Occipital lobe (tissue), 2 donors: ENCODE results near the gene FAF1. TPM values are rescaled to one million over a fixed set of nuclear protein-coding genes. Genes with fewer than 3 reads are reported as not detected.
"Not testable (repeated sequence)": the region's sequence is repeated elsewhere in the genome, so short reads cannot be mapped to it uniquely, and the experiment has no call there.

Experiments used
- DNase-seq: peaks from one replicate; lab custom pipeline; 2025; lab: John Stamatoyannopoulos, UW
- total RNA-seq: library from RNA; depleted of rRNA; stranded (reverse); fragments of >200 nt; gene quantifications from one replicate; pipeline ENCODE4 v1.2.3, GENCODE V29; 2014

FAF1 gene
- total RNA-seq, 1 donor from 2014 or later, result 40.4 TPM

GRCh38 chr1:50851466-50851865 is 108.6 kb downstream of the FAF1 start:
- no peak for DNase-seq

DNA sequence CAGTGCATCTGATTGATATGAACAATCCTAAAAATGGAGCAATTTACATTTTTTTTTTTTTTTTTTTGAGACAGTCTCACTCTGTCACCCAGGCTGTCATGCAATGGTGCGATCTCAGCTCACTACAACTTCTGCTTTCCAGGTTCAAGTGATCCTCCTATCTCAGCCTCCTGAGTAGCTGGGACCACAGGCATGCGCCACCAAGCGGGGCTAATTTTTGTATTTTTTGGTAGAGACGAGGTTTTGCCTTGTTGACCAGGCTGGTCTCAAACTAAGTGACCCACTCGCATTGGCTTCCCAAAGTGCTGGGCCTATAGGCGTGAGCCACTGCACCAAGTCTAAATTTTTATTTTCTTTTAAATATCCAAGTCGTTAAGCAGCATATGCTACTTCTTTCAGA is 109.0 kb downstream of the FAF1 start:
- no peak for DNase-seq

DNA sequence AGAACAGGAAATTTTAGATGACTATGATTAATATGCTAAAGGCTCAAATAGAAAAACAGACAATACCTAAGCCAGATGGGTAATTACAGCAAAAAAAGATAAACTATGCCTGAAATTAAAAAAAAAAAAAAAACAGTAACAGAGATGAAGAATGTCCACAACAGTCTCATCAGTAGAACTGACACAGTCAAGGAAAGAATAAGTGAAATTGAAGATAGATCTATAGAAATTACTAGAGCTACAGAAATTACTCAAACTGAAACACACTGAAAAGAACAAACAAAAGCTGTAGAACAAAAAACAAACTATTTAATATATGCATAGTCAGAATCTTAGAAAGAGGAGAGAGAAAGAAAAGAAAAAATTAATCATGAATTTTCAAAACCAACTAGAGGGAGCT is 112.8 kb downstream of the FAF1 start:
- DNase-seq, result no peak

- no peak for DNase-seq
Measured at GRCh38 chr1:50846224-50846839, 113.7 kb downstream of the FAF1 start.

DNA sequence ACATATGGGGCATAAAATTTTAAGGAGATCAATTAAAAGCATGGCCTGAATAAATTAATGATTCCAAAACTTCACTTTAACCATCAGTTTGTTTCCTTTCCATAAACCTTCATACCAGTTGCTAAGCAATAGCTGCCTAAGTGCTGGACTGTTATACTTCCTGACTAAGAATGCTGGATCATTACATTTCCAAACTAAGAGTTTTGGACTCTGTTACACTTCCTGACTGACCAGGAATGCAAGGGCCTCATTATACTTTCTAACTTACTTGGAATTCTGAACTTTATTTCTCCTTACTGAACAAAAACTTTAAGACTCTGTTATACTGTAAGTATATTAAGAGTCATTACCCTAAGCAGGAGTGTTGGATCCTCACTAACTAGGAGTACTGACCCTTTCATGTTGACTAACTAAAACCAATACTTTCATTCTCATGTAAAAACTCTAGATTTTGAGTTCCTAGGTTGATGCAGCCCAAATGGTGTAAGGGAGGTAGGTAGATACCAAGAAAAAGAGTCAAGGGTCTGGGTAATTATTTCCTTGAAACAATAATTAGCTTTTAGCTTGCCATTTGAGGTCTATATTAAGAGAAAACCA is 118.2 kb downstream of the FAF1 start:
- no peak for DNase-seq

DNA sequence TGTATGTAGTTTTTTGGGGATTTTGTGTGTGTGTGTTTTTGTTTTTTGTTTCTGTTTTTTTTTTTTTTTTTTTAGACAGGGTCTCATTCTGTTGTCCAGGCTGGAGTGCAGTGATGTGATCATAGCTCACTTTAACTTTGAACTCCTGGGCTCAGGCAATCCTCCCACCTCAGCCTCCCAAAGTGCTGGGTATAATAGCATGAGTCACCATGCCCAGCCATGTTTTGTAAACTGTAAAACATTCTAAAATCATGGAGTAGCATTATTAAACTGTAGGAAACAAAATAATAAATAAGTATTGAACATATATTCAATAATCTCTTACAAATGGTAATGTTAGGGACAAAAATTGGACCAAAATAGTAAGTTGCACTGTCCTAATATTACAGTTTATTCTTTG is 124.0 kb downstream of the FAF1 start:
- no peak for DNase-seq

- DNase-seq, result no peak
Measured at GRCh38 chr1:50833216-50833615, 126.9 kb downstream of the FAF1 start.

DNA sequence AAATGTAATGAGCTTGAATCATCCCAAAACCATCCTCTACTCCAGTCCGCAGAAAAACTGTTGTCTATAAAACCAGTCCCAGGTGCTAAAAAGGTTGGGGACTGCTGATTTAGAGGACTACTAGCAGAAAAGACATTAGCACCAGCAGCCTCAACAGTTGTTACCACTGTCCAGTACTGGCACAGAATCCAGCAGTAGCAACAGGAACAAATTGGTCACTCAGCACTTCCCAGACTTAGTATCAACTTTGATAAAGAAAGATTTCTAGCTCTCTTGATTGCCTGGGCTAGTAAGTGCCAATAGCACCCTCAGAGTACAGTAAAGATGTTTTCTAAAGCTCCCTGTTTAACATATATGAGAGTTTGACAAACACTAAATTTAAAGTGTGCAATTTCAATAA is 127.9 kb downstream of the FAF1 start:
- no peak for DNase-seq

- no peak for DNase-seq
Measured at GRCh38 chr1:50831300-50832061, 128.6 kb downstream of the FAF1 start.

DNA sequence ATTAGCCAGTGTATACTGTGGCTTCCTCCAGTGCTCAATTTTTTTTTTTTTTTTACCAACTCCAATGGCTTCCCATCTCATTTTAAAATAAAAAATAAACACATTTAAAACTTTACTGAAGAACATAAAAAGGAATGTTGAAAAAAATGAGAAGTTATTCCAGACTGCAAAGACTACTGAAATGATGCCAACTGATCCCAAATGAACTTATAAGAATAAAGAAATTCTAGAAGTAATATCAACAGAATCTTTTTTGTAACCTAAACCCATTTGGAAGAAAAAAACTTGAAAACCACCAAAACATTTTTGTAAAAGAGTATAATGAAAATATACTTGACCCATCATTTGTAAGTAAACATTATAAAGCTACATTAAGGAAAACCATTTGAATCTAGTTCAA is 129.4 kb downstream of the FAF1 start:
- no peak for DNase-seq

DNA sequence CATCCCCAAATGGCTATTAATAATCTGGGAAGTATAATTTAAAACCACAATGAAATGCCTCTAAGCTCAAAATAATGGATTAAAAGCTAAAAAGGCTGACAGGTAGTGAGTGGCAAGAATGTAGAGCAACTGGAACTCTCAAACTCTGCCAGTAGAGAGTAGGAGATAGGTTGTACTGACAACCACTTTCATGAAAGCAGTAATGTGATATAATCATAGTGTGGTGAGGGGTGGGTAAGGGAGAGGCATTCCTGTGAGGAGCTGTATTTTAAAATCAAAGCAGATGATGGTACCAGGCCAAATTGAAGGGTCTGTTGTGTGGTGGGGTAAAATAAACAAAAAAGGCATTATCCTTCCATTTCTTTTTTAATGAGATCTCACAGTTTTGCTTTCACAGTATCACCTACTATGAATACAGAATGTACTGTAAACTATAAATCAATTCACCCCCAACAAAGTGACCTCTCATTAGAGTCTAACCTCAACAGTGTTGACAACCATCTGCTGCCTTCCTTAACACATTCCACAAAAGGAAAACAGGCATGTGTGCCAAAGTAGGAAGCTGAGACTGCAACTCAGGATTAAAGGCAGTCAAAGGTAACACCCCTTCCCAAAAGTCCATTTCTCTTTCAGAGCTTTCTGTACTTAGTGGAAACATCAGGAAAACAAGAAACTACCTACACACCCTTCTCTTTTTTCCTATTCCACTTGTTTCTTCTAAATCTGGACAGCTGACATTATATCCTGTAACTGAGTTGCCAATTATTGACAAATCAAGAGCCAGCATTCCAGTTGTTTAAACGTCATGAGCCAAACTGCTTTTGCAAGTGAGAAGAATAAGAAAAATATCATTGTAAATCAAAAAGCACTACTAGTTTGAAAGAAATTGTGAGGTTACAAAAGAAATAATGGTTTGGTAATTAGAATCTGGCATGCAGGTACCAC is 130.8 kb downstream of the FAF1 start:
- DNase-seq, result no peak

DNA sequence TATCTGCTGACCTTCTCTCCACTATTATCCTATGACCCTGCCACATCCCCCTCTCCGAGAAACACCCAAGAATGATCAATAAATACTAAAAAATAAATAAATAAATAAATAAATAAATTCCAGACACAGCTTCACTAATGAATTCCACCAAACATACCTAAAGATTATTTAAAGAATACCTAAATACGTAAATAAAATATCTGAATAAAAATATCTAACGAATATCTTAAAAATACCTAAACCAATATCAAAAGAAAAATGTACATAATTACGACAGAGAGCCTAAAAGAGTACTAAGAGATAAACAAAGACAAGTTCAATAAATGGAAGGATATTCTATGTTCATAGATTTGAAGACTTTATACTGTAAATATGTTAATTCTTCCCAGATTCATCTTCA is 132.5 kb downstream of the FAF1 start:
- DNase-seq, result no peak

GRCh38 chr1:50826792-50827191 is 133.3 kb downstream of the FAF1 start:
- DNase-seq, result not testable (repeated sequence)

GRCh38 chr1:50822035-50822776 is 137.9 kb downstream of the FAF1 start:
- DNase-seq, result no peak

DNA sequence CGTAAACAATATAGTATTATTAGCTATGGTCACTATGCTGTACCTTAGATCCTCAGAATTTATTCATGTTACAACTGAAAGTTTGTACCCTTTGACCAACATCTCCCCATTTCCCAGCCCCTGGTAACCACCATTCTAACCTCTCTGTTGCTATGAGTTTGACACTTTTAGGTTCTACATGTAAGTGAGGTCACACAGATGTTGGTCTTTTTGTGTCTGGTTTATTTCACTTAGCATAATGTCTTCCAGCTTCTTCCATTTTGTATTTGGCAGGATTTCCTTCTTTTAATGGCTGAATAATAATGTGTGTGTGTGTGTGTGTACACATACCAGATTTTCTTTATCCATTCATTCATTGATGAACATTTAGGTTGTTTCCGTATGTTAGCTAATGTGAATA is 139.5 kb downstream of the FAF1 start:
- no peak for DNase-seq

DNA sequence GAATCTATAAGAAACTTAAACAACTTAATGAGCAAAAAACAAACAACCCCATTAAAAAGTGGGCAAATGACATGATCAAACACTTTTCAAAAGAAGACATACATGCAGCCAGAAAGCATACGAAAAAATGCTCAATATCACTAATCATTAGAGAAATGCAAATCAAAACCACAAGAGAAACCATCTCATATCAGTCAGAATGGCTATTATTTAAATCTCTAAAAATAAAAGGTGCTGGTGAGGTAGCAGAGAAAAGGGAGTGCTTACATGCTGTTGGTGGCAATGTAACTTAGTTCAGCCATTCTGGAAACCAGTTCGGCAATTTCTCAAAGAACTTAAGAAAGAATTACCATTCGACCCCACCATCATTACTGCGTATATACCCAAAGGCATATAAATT is 147.7 kb downstream of the FAF1 start:
- DNase-seq, result no peak

GRCh38 chr1:50808296-50808695 is 151.8 kb downstream of the FAF1 start:
- no peak for DNase-seq

- no peak for DNase-seq
Measured at GRCh38 chr1:50796272-50796671, 163.8 kb downstream of the FAF1 start.

- DNase-seq, result no peak
Measured at GRCh38 chr1:50793521-50793920, 166.5 kb downstream of the FAF1 start.

DNA sequence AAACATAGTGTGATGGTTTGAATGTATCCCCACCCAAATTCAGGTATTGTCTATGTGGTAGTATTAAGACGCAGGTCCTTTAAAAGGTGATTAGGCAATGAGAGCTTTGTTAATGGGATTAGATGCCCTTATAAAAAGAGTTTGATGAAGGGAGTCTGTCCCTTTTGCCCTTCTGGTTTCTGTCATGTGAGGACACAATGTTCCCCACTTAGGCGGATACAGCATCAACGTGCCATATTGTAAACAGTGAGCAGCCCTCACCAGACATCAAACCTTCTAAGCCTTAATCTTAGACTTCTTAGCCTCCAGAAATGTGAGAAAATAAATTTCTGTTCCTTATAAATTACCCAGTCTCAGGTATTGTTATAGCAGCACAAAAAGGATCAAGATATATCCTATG is 172.8 kb downstream of the FAF1 start:
- no peak for DNase-seq

- no peak for DNase-seq
Measured at GRCh38 chr1:50783286-50783685, 176.8 kb downstream of the FAF1 start.
